ENCODE data around the gene SYCE3. TPM values are rescaled to one million over a fixed set of nuclear protein-coding genes. Genes with fewer than 3 reads are reported as not detected.
"Not testable (repeated sequence)": the region's sequence is repeated elsewhere in the genome, so short reads cannot be mapped to it uniquely, and the experiment has no call there.

Gene SYCE3
- total and polyA plus RNA-seq, 11 donors, result not detected

- WGBS, 4 donors, result 72 to 85% (median 80%) methylated on average over 4 to 5 of the region's 5 CpGs
- Histone ChIP-seq H3K4me3 (peak overlapping the region in 5 of 12 donors; percentile 33 to 54 (median 41)), H3K27me3 (peaks cover 23 to 61% (median 31%) of the 10 kb centered on the region in 9 donors), H3K27ac (peak overlapping the region in 2 of 12 donors; percentile 54 to 98), H3K9me3 (no peaks in the 10 kb centered on the region), H3K4me1 (peaks cover 0 to 90% (median 22%) of the 10 kb centered on the region in 12 donors), H3K36me3 (no peaks in the 10 kb centered on the region)
- peak in 1 of 5 donors; percentile 27 for DNase-seq
- intact Hi-C loops (cut with DNase I), result loop anchor here in 3 of 10 donors (5.0 to 10.0 kb wide), 3 partner anchors 68 to 78 kb away; no protein-coding TSS in a partner anchor
- TF ChIP-seq CTCF (IDR thresholded peaks at IDR 0.05), result no peak
- TF ChIP-seq POLR2A (IDR thresholded peaks at IDR 0.05), result no peak
- peak in 1 of 4 donors; percentile 4 for ATAC-seq
Observed at GRCh38 chr22:50544746-50545253, 17.9 kb downstream of the SYCE3 start.

GRCh38 chr22:50544078-50544745 is 18.5 kb downstream of the SYCE3 start:
- intact Hi-C loops (cut with DNase I), result loop anchor here in 2 of 10 donors (5.0 to 10.0 kb wide), 2 partner anchors 71 to 78 kb away; no protein-coding TSS in a partner anchor

GRCh38 chr22:50542416-50542927 is 20.2 kb downstream of the SYCE3 start:
- WGBS, 4 donors, result 90 to 94% (median 93%) methylated on average over 19 of the region's 19 CpGs
- peaks cover 8 to 45% (median 12%) of the 10 kb centered on the region in 9 donors for H3K27me3 ChIP-seq
- DNase-seq, result peak in 2 of 5 donors; percentile 20 to 51
- H3K9me3 ChIP-seq, result no peaks in the 10 kb centered on the region
- peak overlapping the region in 2 of 12 donors; percentile 3 to 38 for H3K4me3 ChIP-seq
- H3K36me3 ChIP-seq, result no peaks in the 10 kb centered on the region
- H3K4me1 ChIP-seq, result peaks cover 0 to 92% (median 21%) of the 10 kb centered on the region in 12 donors
- peak in 2 of 4 donors; percentile 5 to 21 for ATAC-seq
- H3K27ac ChIP-seq, result peak overlapping the region in 3 of 12 donors; percentile 44 to 98 (median 61)
- peak in 1 of 12 donors; percentile 14 for TF ChIP-seq CTCF (IDR thresholded peaks at IDR 0.05)
- TF ChIP-seq POLR2A (IDR thresholded peaks at IDR 0.05), result no peak
- intact Hi-C loops (cut with DNase I), result loop anchor here in 2 of 10 donors (5.0 to 10.0 kb wide), 2 partner anchors 72 to 80 kb away; no protein-coding TSS in a partner anchor

More at GRCh38 chr22:50544078-50544745, 18.5 kb downstream of the SYCE3 start:
- H3K36me3 ChIP-seq, result no peaks in the 10 kb centered on the region
- 4 to 9% (median 5%) methylated on average over 27 to 52 of the region's 52 CpGs for WGBS, 4 donors
- peak in 3 of 4 donors; percentile 58 to 64 (median 62) for ATAC-seq
- peaks cover 20 to 55% (median 25%) of the 10 kb centered on the region in 9 donors for H3K27me3 ChIP-seq
- peak overlapping the region in 10 of 12 donors; percentile 26 to 54 (median 40) for H3K4me3 ChIP-seq
- H3K27ac ChIP-seq, result peak overlapping the region in 4 of 12 donors; percentile 1 to 98 (median 36)
- DNase-seq, result peak; percentile 79 to 93 (median 84)
- no peak for TF ChIP-seq POLR2A (IDR thresholded peaks at IDR 0.05)
- TF ChIP-seq CTCF (IDR thresholded peaks at IDR 0.05), result peak; percentile 30 to 76 (median 60)
- no peaks in the 10 kb centered on the region for H3K9me3 ChIP-seq
- H3K4me1 ChIP-seq, result peaks cover 0 to 88% (median 24%) of the 10 kb centered on the region in 12 donors

GRCh38 chr22:50541667-50542026 is 21.1 kb downstream of the SYCE3 start:
- intact Hi-C loops (cut with DNase I), result loop anchor here in 2 of 10 donors (5.0 to 10.0 kb wide), 2 partner anchors 73 to 81 kb away; no protein-coding TSS in a partner anchor
- not testable (repeated sequence) for H3K9me3 ChIP-seq, H3K36me3 ChIP-seq
- Histone ChIP-seq H3K27me3 (peaks cover 0 to 37% (median 4%) of the 10 kb centered on the region in 9 donors), H3K27ac (peak overlapping the region in 7 of 12 donors; percentile 3 to 98 (median 61)), H3K4me3 (peak overlapping the region in 2 of 12 donors; percentile 3 to 38), H3K4me1 (peaks cover 0 to 95% (median 20%) of the 10 kb centered on the region in 12 donors)
- DNase-seq (peak in 2 of 5 donors; percentile 33 to 52), ATAC-seq (peak in 2 of 4 donors; percentile 28 to 52)
- 77 to 88% (median 86%) methylated on average over 5 of the region's 5 CpGs for WGBS, 4 donors
